H9 (cell line): ENCODE measurements around the gene MAPK8. TPM values are rescaled to one million over a fixed set of nuclear protein-coding genes. Genes with fewer than 3 reads are reported as not detected.
A peak's percentile ranks its signal among the peaks of the same experiment; 100 is the strongest.

Experiments
- DNase-seq: peaks from one replicate; pipeline ENCODE4 v3.0.0-alpha.2; 2017
- H2AFZ ChIP-seq: one replicate; pipeline ENCODE4 v1.6.1; 2013; ENCODE audit warnings: mild to moderate bottlenecking, low read length, control low read depth, moderate library complexity
- H2AK5ac ChIP-seq: 2 replicates; pipeline ENCODE4 v1.6.1; 2013; ENCODE audit warnings: low read length, control low read depth, mixed read lengths; ENCODE audit not compliant: insufficient read length
- H2BK120ac ChIP-seq: one replicate; pipeline ENCODE4 v1.6.1; 2013; ENCODE audit warnings: low read depth, mild to moderate bottlenecking, low read length, control low read depth, inconsistent platforms; ENCODE audit not compliant: poor library complexity, severe bottlenecking
- H2BK12ac ChIP-seq: 2 replicates; pipeline ENCODE4 v1.6.1; 2013; ENCODE audit warnings: low read length, control low read depth, mixed read lengths, low read depth; ENCODE audit not compliant: insufficient read length
- H2BK15ac ChIP-seq: 2 replicates; pipeline ENCODE4 v1.6.1; 2013; ENCODE audit warnings: low read depth, low read length, control low read depth
- H2BK20ac ChIP-seq: one replicate; pipeline ENCODE4 v1.6.1; 2013; ENCODE audit warnings: low read depth, mild to moderate bottlenecking, low read length, control low read depth, inconsistent platforms; ENCODE audit not compliant: poor library complexity, severe bottlenecking
- H2BK5ac ChIP-seq: 2 replicates; pipeline ENCODE4 v1.6.1; 2013; ENCODE audit warnings: low read length, control low read depth, mixed read lengths; ENCODE audit not compliant: insufficient read length
- H3K14ac ChIP-seq: 2 replicates; pipeline ENCODE4 v1.6.1; 2013; ENCODE audit warnings: low read length, control low read depth; ENCODE audit not compliant: insufficient read depth
- H3K18ac ChIP-seq: 2 replicates; pipeline ENCODE4 v1.6.1; 2013; ENCODE audit warnings: low read depth, mild to moderate bottlenecking, mixed read lengths, low read length, control low read depth; ENCODE audit not compliant: insufficient read length
- H3K23ac ChIP-seq: 2 replicates; pipeline ENCODE4 v1.6.1; 2013; ENCODE audit warnings: low read length, control low read depth, mixed read lengths, low read depth; ENCODE audit not compliant: insufficient read length
- H3K23me2 ChIP-seq: 2 replicates; pipeline ENCODE4 v1.6.1; 2013; ENCODE audit warnings: low read depth, mild to moderate bottlenecking, mixed read lengths, low read length, control low read depth; ENCODE audit not compliant: insufficient read length, poor library complexity, severe bottlenecking
- H3K27ac ChIP-seq: 2 replicates; pipeline ENCODE4 v1.5.1; 2013; ENCODE audit warnings: low read length, control low read depth, mixed read lengths, low read depth; ENCODE audit not compliant: insufficient read length
- H3K27me3 ChIP-seq: 2 replicates; pipeline ENCODE4 v1.6.1; 2013; ENCODE audit warnings: low read length, control low read depth, inconsistent platforms; ENCODE audit not compliant: insufficient read depth
- H3K4ac ChIP-seq: 2 replicates; pipeline ENCODE4 v1.6.1; 2013; ENCODE audit warnings: low read depth, mild to moderate bottlenecking, control low read depth, inconsistent platforms, low read length, moderate library complexity
- H3K4me1 ChIP-seq: 2 replicates; pipeline ENCODE4 v1.6.1; 2013; ENCODE audit warnings: low read length, control low read depth, inconsistent platforms; ENCODE audit not compliant: insufficient read depth
- H3K4me2 ChIP-seq: 2 replicates; pipeline ENCODE4 v1.6.1; 2013; ENCODE audit warnings: low read length, control low read depth, mixed read lengths; ENCODE audit not compliant: insufficient read length, insufficient read depth
- H3K56ac ChIP-seq: 2 replicates; pipeline ENCODE4 v1.6.1; 2013; ENCODE audit warnings: low read depth, mild to moderate bottlenecking, mixed read lengths, low read length, control low read depth; ENCODE audit not compliant: insufficient read length
- H3K79me1 ChIP-seq: 2 replicates; pipeline ENCODE4 v1.6.1; 2013; ENCODE audit warnings: low read depth, mild to moderate bottlenecking, moderate library complexity, low read length, control low read depth, inconsistent platforms; ENCODE audit not compliant: insufficient read depth, poor library complexity, severe bottlenecking
- H3K79me2 ChIP-seq: 2 replicates; pipeline ENCODE4 v1.6.1; 2013; ENCODE audit warnings: low read length, control low read depth, inconsistent platforms; ENCODE audit not compliant: insufficient read depth
- H3K9ac ChIP-seq: 2 replicates; pipeline ENCODE4 v1.6.1; 2013; ENCODE audit warnings: low read length, control low read depth, mixed read lengths; ENCODE audit not compliant: insufficient read length; ENCODE audit errors: extremely low read depth
- H3K9me3 ChIP-seq: one replicate; pipeline ENCODE4 v1.6.1; 2013; ENCODE audit warnings: low read depth, low read length, inconsistent platforms; ENCODE audit not compliant: control insufficient read depth
- H3T11ph ChIP-seq: one replicate; pipeline ENCODE4 v1.6.1; 2013; ENCODE audit warnings: mild to moderate bottlenecking, low read length, control low read depth, inconsistent platforms
- H4K20me1 ChIP-seq: one replicate; pipeline ENCODE4 v1.6.1; 2013; ENCODE audit not compliant: control insufficient read depth, insufficient read length, insufficient read depth
- H4K5ac ChIP-seq: 2 replicates; pipeline ENCODE4 v1.6.1; 2013; ENCODE audit warnings: low read depth, mild to moderate bottlenecking, mixed read lengths, low read length, control low read depth; ENCODE audit not compliant: insufficient read length
- H4K8ac ChIP-seq: replicated peaks from 2 replicates; pipeline ENCODE4 v1.6.1; 2013; ENCODE audit warnings: low read length, control low read depth, mixed read lengths, low read depth; ENCODE audit not compliant: insufficient read length
- H4K91ac ChIP-seq: 2 replicates; pipeline ENCODE4 v1.6.1; 2013; ENCODE audit warnings: low read depth, mild to moderate bottlenecking, moderate library complexity, mixed read lengths, low read length, control low read depth; ENCODE audit not compliant: insufficient read length
- H3K27ac Mint-ChIP-seq, 3 experiments: 2 replicates in 2 of 3; 3 replicates in 1 of 3; pipeline ENCODE4 v1.8.0; 2020 to 2021; ENCODE audit warnings: mixed read lengths in 3 of 3, mild to moderate bottlenecking in 1 of 3, moderate library complexity in 1 of 3
- H3K27me3 Mint-ChIP-seq: 2 replicates; pipeline ENCODE4 v1.8.0; 2021; ENCODE audit warnings: low read depth, mild to moderate bottlenecking, moderate library complexity, mixed read lengths
- H3K36me3 Mint-ChIP-seq, 3 experiments: 2 replicates in 2 of 3; 3 replicates in 1 of 3; pipeline ENCODE4 v1.8.0; 2020 to 2021; ENCODE audit warnings: low read depth in 3 of 3, mixed read lengths in 3 of 3; ENCODE audit not compliant: insufficient read depth in 1 of 3
- H3K4me1 Mint-ChIP-seq, 2 experiments: 2 replicates each; pipeline ENCODE4 v1.8.0; 2020; ENCODE audit warnings: mixed read lengths in 2 of 2
- H3K4me3 Mint-ChIP-seq, 2 experiments: 2 replicates in 1 of 2; 3 replicates in 1 of 2; pipeline ENCODE4 v1.8.0; 2020 to 2021; ENCODE audit warnings: mild to moderate bottlenecking in 2 of 2, mixed read lengths in 2 of 2, moderate library complexity in 1 of 2
- H3K9me3 Mint-ChIP-seq, 2 experiments: 2 replicates in 1 of 2; 3 replicates in 1 of 2; pipeline ENCODE4 v1.8.0; 2020; ENCODE audit warnings: mild to moderate bottlenecking in 2 of 2, mixed read lengths in 2 of 2, moderate library complexity in 1 of 2
- WGBS: extraction: QIAGEN DNeasy Blood & Tissue Kit; methylation state at CpG from one replicate; pipeline ENCODE4 v1.1.7; 2013; ENCODE audit warnings: missing lambda C conversion rate, low lambda C conversion rate, mixed read lengths; ENCODE audit not compliant: insufficient read length; ENCODE audit errors: extremely low coverage; 5-methylcytosine and 5-hydroxymethylcytosine counted together
- total RNA-seq: library from RNA; stranded (reverse); gene quantifications from 2 replicates; pipeline ENCODE4 v1.2.1, GENCODE V29; 2021
- TF ChIP-seq, protein P1 (sequence below): fragments of 200-600 bp; sonication (generic); conservative IDR thresholded peaks from 3 replicates; pipeline ENCODE4 v1.8.0; 2021; ENCODE audit warnings: antibody characterized with exemption, mild to moderate bottlenecking

Gene MAPK8
- total RNA-seq, 1 experiment from 2014 or later, result 52.0 TPM

DNA sequence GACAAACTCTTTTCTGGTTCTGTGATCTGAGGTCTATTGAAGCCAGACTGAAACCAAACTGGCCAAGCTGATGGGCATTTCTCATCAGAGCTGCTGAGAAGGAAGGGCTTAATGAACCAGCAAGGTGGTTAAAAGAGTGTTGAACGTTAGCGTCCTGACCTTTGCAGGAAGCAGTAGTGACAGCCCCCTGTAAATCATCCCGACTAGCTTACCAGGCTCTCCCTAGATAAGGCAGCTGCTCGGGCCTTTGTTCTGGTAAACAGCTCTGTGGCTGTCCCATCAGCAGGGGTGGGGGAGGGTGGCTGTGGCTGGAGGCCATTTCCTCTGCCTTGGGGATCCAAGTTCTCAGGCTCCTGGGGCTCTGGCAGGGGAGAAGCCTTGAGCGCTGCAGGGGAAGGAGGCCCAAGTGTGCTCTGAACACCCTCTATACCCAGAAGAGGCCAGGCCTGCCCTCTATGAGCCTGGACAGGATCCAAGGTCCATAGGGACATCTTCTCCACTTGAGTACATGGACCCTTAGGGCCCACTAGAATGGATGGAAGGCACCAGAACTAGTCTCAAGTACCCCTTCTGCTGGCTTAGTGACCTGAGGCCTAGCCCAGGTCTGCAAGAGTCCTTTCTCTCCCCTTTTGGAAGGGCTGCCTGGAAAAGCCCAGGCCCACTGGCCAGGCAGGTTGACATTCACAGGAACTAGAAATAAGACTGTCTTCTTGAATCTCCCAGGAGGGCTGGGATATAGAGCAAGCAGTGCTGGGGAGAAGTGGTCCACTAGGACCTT lies 163.8 kb downstream of the MAPK8 start:
- Histone ChIP-seq H4K20me1 (no peaks in the 10 kb centered on the region), H2BK12ac (no peak overlapping the region), H4K8ac (no peak overlapping the region), H2AFZ (no peak overlapping the region), H3K14ac (no peak overlapping the region; the same call in 1 of the 2 replicates), H3K79me1 (no peaks in the 10 kb centered on the region), H3K79me2 (no peaks in the 10 kb centered on the region), H2BK20ac (no peak overlapping the region), H3K4me2 (no peak overlapping the region), H3K4ac (no peak overlapping the region), H2BK5ac (no peak overlapping the region), H2AK5ac (no peak overlapping the region), H3K27ac (no peak overlapping the region), H3K23me2 (no peaks in the 10 kb centered on the region), H3K27me3 (no peaks in the 10 kb centered on the region; the same call in 1 of the 2 replicates), H3K23ac (no peak overlapping the region), H3K18ac (no peak overlapping the region), H2BK15ac (no peak overlapping the region), H3K56ac (no peak overlapping the region), H4K91ac (peak overlapping the region; percentile 46), H3K9ac (no peak overlapping the region), H3K4me1 (peaks cover 11% of the 10 kb centered on the region), H4K5ac (no peak overlapping the region), H3T11ph (no peak overlapping the region), H2BK120ac (no peak overlapping the region), H3K9me3 (no peaks in the 10 kb centered on the region)
- H3K4me1 Mint-ChIP-seq, result peaks cover 20 to 22% of the 10 kb centered on the region in 2 experiments
- WGBS, result no CpG with 5 or more reads among the region's 5 CpGs
- peak; percentile 78 for DNase-seq
- H3K4me3 Mint-ChIP-seq, result no peak overlapping the region
- peaks cover 7 to 17% (median 9%) of the 10 kb centered on the region in 3 experiments; a peak in 5 of 7 replicates for H3K36me3 Mint-ChIP-seq
- H3K27ac Mint-ChIP-seq, result peak overlapping the region; percentile 35 to 91 (median 75); a peak in 4 of 7 replicates
- peaks cover 0 to 4% of the 10 kb centered on the region in 2 experiments; a peak in 2 of 5 replicates for H3K9me3 Mint-ChIP-seq
- no peaks in the 10 kb centered on the region; the same call in 1 of the 2 replicates for H3K27me3 Mint-ChIP-seq
- TF ChIP-seq, protein P1, sequence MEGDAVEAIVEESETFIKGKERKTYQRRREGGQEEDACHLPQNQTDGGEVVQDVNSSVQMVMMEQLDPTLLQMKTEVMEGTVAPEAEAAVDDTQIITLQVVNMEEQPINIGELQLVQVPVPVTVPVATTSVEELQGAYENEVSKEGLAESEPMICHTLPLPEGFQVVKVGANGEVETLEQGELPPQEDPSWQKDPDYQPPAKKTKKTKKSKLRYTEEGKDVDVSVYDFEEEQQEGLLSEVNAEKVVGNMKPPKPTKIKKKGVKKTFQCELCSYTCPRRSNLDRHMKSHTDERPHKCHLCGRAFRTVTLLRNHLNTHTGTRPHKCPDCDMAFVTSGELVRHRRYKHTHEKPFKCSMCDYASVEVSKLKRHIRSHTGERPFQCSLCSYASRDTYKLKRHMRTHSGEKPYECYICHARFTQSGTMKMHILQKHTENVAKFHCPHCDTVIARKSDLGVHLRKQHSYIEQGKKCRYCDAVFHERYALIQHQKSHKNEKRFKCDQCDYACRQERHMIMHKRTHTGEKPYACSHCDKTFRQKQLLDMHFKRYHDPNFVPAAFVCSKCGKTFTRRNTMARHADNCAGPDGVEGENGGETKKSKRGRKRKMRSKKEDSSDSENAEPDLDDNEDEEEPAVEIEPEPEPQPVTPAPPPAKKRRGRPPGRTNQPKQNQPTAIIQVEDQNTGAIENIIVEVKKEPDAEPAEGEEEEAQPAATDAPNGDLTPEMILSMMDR, result no peak
